ENCODE measurements around the gene LYSMD2. TPM values are rescaled to one million over a fixed set of nuclear protein-coding genes. Genes with fewer than 3 reads are reported as not detected.

The LYSMD2 gene
- total RNA-seq, 1 experiment from 2014 or later = 5.4 TPM

GRCh38 chr15:51750792-51751696, 13.6 kb upstream of the LYSMD2 start, which contains the start of gene TMOD2:
TMOD2 (plus strand) TSS chr15:51751597; CDS start chr15:51766442, 14,845 bp downstream.
- H4K20me1 ChIP-seq (ENCODE audit: insufficient read depth, low read depth, low read length) = 0 out of 2 replicates have a peak, but pooled peaks cover 4% of the 10 kb centered on the region
- H3K36me3 ChIP-seq (ENCODE audit: insufficient read depth, low read length) = no peaks in the 10 kb centered on the region
- peak within 1 kb of the TSS; percentile 65 for H3K9ac ChIP-seq (ENCODE audit: low read length)
- peak within 1 kb of the TSS; percentile 75 for H3K4me3 ChIP-seq (ENCODE audit: low read length)
- peak within 1 kb of the TSS; percentile 11; the same call in 1 of the 2 replicates for H3K27ac ChIP-seq (ENCODE audit: low read length)
- peak within 1 kb of the TSS; percentile 98 for H2AFZ ChIP-seq (ENCODE audit: low read length)
- peak; percentile 64 for DNase-seq
- no peaks in the 10 kb centered on the region for H3K9me3 ChIP-seq (ENCODE audit: low read length)
- H3K9me2 ChIP-seq (replicated peaks; ENCODE audit: insufficient read depth, low read length) = no peaks in the 10 kb centered on the region
- peak within 1 kb of the TSS; percentile 98 for H3K4me2 ChIP-seq (ENCODE audit: low read depth, low read length, poor library complexity, severe bottlenecking)
- H3K4me1 ChIP-seq (ENCODE audit: low read length) = peaks cover 31% of the 10 kb centered on the region
- 0 out of 2 replicates have a peak, but pooled peaks cover 3% of the 10 kb centered on the region for H3K27me3 ChIP-seq (ENCODE audit: low read length)
- H3K79me2 ChIP-seq (ENCODE audit: low read length) = no peaks in the 10 kb centered on the region

DNA sequence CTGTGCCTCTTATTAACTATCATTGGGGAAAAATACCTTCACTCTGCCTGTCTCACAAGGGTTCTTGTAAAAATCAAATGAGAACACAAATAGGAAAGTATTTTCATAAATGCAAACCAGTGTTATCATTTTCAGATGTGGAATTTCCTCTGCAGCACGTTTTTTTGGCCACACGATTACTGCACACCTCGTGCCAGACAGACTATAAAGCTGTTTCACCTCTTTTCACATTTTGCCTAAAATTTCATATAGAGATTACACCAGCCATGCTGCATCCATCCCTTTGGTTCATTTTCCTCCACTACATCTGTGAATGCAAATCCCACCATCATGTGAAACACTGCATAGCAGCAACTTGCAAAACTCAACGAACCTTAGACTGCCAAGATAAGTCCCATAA, 12.7 kb upstream of the LYSMD2 start:
- peak overlapping the region; percentile 11; the same call in 1 of the 2 replicates for H3K27ac ChIP-seq (ENCODE audit: low read length)
- H3K36me3 ChIP-seq (ENCODE audit: insufficient read depth, low read length) = no peaks in the 10 kb centered on the region
- H2AFZ ChIP-seq (ENCODE audit: low read length) = peak overlapping the region; percentile 98
- 0 out of 2 replicates have a peak, but pooled peaks cover 4% of the 10 kb centered on the region for H4K20me1 ChIP-seq (ENCODE audit: insufficient read depth, low read depth, low read length)
- no peaks in the 10 kb centered on the region for H3K9me3 ChIP-seq (ENCODE audit: low read length)
- peak overlapping the region; percentile 98 for H3K4me2 ChIP-seq (ENCODE audit: low read depth, low read length, poor library complexity, severe bottlenecking)
- H3K4me3 ChIP-seq (ENCODE audit: low read length) = peak overlapping the region; percentile 75
- no peaks in the 10 kb centered on the region for H3K79me2 ChIP-seq (ENCODE audit: low read length)
- peak; percentile 63 for DNase-seq
- H3K4me1 ChIP-seq (ENCODE audit: low read length) = peaks cover 31% of the 10 kb centered on the region
- peak overlapping the region; percentile 65 for H3K9ac ChIP-seq (ENCODE audit: low read length)
- no peaks in the 10 kb centered on the region for H3K9me2 ChIP-seq (replicated peaks; ENCODE audit: insufficient read depth, low read length)
- 0 out of 2 replicates have a peak, but pooled peaks cover 3% of the 10 kb centered on the region for H3K27me3 ChIP-seq (ENCODE audit: low read length)

- Histone ChIP-seq H4K20me1 (ENCODE audit: insufficient read depth, low read depth, low read length) (0 out of 2 replicates have a peak, but pooled peaks cover 4% of the 10 kb centered on the region), H3K4me1 (ENCODE audit: low read length) (peaks cover 31% of the 10 kb centered on the region), H3K36me3 (ENCODE audit: insufficient read depth, low read length) (no peaks in the 10 kb centered on the region), H3K9ac (ENCODE audit: low read length) (no peak overlapping the region), H3K9me2 (replicated peaks; ENCODE audit: insufficient read depth, low read length) (no peaks in the 10 kb centered on the region), H3K4me2 (ENCODE audit: low read depth, low read length, poor library complexity, severe bottlenecking) (peak overlapping the region; percentile 98), H3K9me3 (ENCODE audit: low read length) (no peaks in the 10 kb centered on the region), H3K4me3 (ENCODE audit: low read length) (no peak overlapping the region), H3K27ac (ENCODE audit: low read length) (no peak overlapping the region), H3K79me2 (ENCODE audit: low read length) (no peaks in the 10 kb centered on the region), H3K27me3 (ENCODE audit: low read length) (0 out of 2 replicates have a peak, but pooled peaks cover 3% of the 10 kb centered on the region), H2AFZ (ENCODE audit: low read length) (no peak overlapping the region)
- no peak for DNase-seq
These were observed 11.9 kb upstream of the LYSMD2 start for GRCh38 chr15:51749307-51749706.

DNA sequence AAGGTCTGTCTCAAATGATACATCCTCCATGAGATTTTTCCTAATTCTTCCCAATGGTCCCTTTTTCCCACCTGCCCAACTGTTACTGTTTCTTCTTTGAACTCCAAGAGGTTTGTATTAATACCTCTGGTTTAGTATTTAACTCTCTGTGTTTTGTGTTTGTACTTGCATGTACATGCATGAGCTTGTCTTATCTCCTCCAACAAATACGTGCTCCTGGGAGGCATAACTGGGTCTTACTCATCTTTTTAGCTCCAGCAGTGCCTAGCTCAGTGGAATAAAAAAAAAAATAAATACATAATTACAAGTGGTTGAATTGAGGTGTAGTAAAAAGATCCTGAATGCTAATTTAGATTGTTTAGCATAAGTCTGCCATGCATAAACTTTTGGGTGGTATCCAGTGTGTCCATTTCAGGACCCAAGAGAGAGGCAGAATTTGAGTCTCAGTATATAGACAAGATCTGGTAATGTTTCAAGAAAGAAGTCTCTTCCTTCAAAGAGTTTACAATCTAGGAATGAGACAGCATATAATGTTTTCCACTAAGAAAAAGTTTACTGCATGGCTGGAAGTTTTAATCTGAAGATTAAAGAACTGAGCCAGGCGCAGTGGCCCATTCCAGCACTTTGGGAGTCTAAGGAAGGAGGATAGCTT, 1.7 kb upstream of the LYSMD2 start:
- Histone ChIP-seq H3K9ac (ENCODE audit: low read length) (no peak overlapping the region), H4K20me1 (ENCODE audit: insufficient read depth, low read depth, low read length) (no peaks in the 10 kb centered on the region), H3K4me2 (ENCODE audit: low read depth, low read length, poor library complexity, severe bottlenecking) (no peak overlapping the region), H3K4me3 (ENCODE audit: low read length) (no peak overlapping the region), H3K9me2 (replicated peaks; ENCODE audit: insufficient read depth, low read length) (no peaks in the 10 kb centered on the region), H3K27ac (ENCODE audit: low read length) (no peak overlapping the region), H3K27me3 (ENCODE audit: low read length) (no peaks in the 10 kb centered on the region), H3K79me2 (ENCODE audit: low read length) (no peaks in the 10 kb centered on the region), H3K9me3 (ENCODE audit: low read length) (no peaks in the 10 kb centered on the region), H3K36me3 (ENCODE audit: insufficient read depth, low read length) (no peaks in the 10 kb centered on the region), H2AFZ (ENCODE audit: low read length) (no peak overlapping the region), H3K4me1 (ENCODE audit: low read length) (peaks cover 28% of the 10 kb centered on the region)
- no peak for DNase-seq

DNA sequence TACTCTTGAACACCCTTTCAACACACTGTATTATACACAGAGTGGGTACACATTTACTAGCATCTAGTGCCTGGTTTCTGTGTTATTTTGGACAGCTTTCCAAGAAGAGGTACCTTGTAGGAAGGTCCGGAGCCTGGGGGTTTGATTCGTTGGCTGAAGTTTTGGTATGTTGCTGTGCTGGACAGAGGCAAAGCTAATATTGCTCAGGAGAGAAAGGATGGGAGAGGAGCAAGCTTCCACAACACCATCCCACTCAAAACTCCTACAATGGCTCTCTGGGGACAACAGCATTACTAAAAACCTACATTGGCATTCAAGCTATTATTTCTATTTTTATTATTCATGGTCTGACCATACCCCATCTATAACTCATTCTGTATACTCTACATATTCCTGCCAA, 1.1 kb upstream of the LYSMD2 start:
- DNase-seq = no peak

DNA sequence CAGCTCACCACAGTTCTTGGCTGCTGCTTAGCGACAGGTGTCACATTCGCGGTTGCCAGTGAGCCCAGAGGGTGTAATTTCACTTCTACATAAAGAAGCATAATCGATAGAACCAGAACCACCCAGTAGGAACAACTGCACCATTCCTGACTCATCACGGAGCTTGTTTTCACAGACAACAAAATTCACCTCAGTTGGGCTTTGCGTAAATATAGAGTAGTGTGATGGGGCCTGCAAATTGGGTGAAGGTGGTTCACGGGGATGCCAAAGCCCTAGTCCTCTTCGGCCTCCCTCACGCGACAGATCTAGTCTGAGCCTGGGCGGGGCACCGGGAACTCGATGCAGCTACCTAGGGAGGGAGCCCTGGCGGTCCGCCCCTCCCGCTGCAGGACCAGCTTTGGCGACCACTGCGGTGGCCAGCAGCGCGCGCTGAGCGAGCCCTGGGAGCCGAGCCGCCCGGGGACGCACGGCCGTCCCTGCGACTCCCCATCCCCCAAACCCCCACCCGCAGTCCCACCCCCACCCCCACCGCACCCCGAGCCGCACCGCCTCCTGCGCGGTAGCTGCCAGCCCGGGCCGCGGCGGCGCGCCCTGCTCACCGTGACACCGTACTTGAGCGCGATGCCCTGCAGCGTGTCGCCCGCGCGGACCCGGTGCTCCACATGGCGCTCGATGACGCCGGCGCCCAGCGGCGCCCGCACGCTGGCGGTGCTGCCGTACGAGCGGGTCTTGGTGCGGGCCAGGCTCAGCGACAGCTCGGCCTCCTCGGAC, 519 bp downstream of the LYSMD2 start:
- H3K4me2 ChIP-seq (ENCODE audit: low read depth, low read length, poor library complexity, severe bottlenecking) = peak overlapping the region; percentile 66
- H3K9me3 ChIP-seq (ENCODE audit: low read length) = no peaks in the 10 kb centered on the region
- H3K27me3 ChIP-seq (ENCODE audit: low read length) = no peaks in the 10 kb centered on the region
- peak; percentile 68 for DNase-seq
- peak overlapping the region; percentile 90 for H2AFZ ChIP-seq (ENCODE audit: low read length)
- peak overlapping the region; percentile 69 for H3K4me3 ChIP-seq (ENCODE audit: low read length)
- H3K9ac ChIP-seq (ENCODE audit: low read length) = peak overlapping the region; percentile 73
- no peaks in the 10 kb centered on the region for H3K79me2 ChIP-seq (ENCODE audit: low read length)
- H3K27ac ChIP-seq (ENCODE audit: low read length) = no peak overlapping the region
- H3K4me1 ChIP-seq (ENCODE audit: low read length) = peaks cover 41% of the 10 kb centered on the region
- H3K9me2 ChIP-seq (replicated peaks; ENCODE audit: insufficient read depth, low read length) = no peaks in the 10 kb centered on the region
- 0 out of 2 replicates have a peak, but pooled peaks cover 5% of the 10 kb centered on the region for H4K20me1 ChIP-seq (ENCODE audit: insufficient read depth, low read depth, low read length)
- H3K36me3 ChIP-seq (ENCODE audit: insufficient read depth, low read length) = no peaks in the 10 kb centered on the region

More for the DNA sequence above, 1.1 kb upstream of the LYSMD2 start:
- Histone ChIP-seq H3K79me2 (ENCODE audit: low read length) (no peaks in the 10 kb centered on the region), H3K27me3 (ENCODE audit: low read length) (no peaks in the 10 kb centered on the region), H3K4me2 (ENCODE audit: low read depth, low read length, poor library complexity, severe bottlenecking) (no peak overlapping the region), H3K36me3 (ENCODE audit: insufficient read depth, low read length) (no peaks in the 10 kb centered on the region), H3K9me3 (ENCODE audit: low read length) (no peaks in the 10 kb centered on the region), H3K9ac (ENCODE audit: low read length) (no peak overlapping the region), H3K9me2 (replicated peaks; ENCODE audit: insufficient read depth, low read length) (no peaks in the 10 kb centered on the region), H3K4me3 (ENCODE audit: low read length) (no peak overlapping the region), H3K27ac (ENCODE audit: low read length) (no peak overlapping the region), H4K20me1 (ENCODE audit: insufficient read depth, low read depth, low read length) (no peaks in the 10 kb centered on the region), H3K4me1 (ENCODE audit: low read length) (peaks cover 28% of the 10 kb centered on the region), H2AFZ (ENCODE audit: low read length) (peak overlapping the region; percentile 90; the same call in 1 of the 2 replicates)

DNA sequence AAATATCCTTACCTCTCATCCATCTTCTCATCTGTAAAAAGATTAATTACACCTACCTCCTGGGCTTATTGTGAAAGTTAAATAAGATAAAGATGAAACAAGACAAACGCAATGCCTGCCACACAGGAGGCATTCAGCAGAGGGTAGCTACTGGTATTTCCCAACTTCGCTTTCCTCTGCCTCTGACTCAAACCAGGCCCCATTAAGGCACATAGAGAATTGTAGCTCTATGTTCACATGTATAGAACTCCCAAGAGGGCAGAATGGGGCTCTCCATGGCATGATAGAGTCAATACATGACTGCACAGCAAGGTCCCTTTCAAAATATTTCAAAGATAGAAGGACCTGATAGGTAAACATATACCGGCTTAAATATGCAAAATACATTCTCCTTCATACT, 1.4 kb downstream of the LYSMD2 start:
- H3K27ac ChIP-seq (ENCODE audit: low read length) = no peak overlapping the region
- H2AFZ ChIP-seq (ENCODE audit: low read length) = no peak overlapping the region
- H3K9me2 ChIP-seq (replicated peaks; ENCODE audit: insufficient read depth, low read length) = no peaks in the 10 kb centered on the region
- 0 out of 2 replicates have a peak overlapping the region, but pooled peaks have one; percentile 69 for H3K4me3 ChIP-seq (ENCODE audit: low read length)
- no peaks in the 10 kb centered on the region for H3K36me3 ChIP-seq (ENCODE audit: insufficient read depth, low read length)
- H4K20me1 ChIP-seq (ENCODE audit: insufficient read depth, low read depth, low read length) = 0 out of 2 replicates have a peak, but pooled peaks cover 5% of the 10 kb centered on the region
- peak; percentile 50 for DNase-seq
- H3K4me1 ChIP-seq (ENCODE audit: low read length) = peaks cover 50% of the 10 kb centered on the region
- H3K4me2 ChIP-seq (ENCODE audit: low read depth, low read length, poor library complexity, severe bottlenecking) = peak overlapping the region; percentile 66
- no peaks in the 10 kb centered on the region for H3K79me2 ChIP-seq (ENCODE audit: low read length)
- no peaks in the 10 kb centered on the region for H3K9me3 ChIP-seq (ENCODE audit: low read length)
- H3K27me3 ChIP-seq (ENCODE audit: low read length) = no peaks in the 10 kb centered on the region
- H3K9ac ChIP-seq (ENCODE audit: low read length) = no peak overlapping the region

Data from Karpas-422 (cell line).